H9 (cell line): ENCODE results near the gene AP2S1. TPM values are rescaled to one million over a fixed set of nuclear protein-coding genes. Genes with fewer than 3 reads are reported as not detected.
A peak's percentile ranks its signal among the peaks of the same experiment; 100 is the strongest.
"Not testable (repeated sequence)": the region's sequence is repeated elsewhere in the genome, so short reads cannot be mapped to it uniquely, and the experiment has no call there.

ENCODE experiments used
- DNase-seq: peaks from one replicate; pipeline ENCODE4 v3.0.0-alpha.2; 2017
- H2AFZ ChIP-seq: one replicate; pipeline ENCODE4 v1.6.1; 2013; ENCODE audit warnings: mild to moderate bottlenecking, low read length, control low read depth, moderate library complexity
- H2AK5ac ChIP-seq: 2 replicates; pipeline ENCODE4 v1.6.1; 2013; ENCODE audit warnings: low read length, control low read depth, mixed read lengths; ENCODE audit not compliant: insufficient read length
- H2BK120ac ChIP-seq: one replicate; pipeline ENCODE4 v1.6.1; 2013; ENCODE audit warnings: low read depth, mild to moderate bottlenecking, low read length, control low read depth, inconsistent platforms; ENCODE audit not compliant: poor library complexity, severe bottlenecking
- H2BK12ac ChIP-seq: 2 replicates; pipeline ENCODE4 v1.6.1; 2013; ENCODE audit warnings: low read length, control low read depth, mixed read lengths, low read depth; ENCODE audit not compliant: insufficient read length
- H2BK15ac ChIP-seq: 2 replicates; pipeline ENCODE4 v1.6.1; 2013; ENCODE audit warnings: low read depth, low read length, control low read depth
- H2BK20ac ChIP-seq: one replicate; pipeline ENCODE4 v1.6.1; 2013; ENCODE audit warnings: low read depth, mild to moderate bottlenecking, low read length, control low read depth, inconsistent platforms; ENCODE audit not compliant: poor library complexity, severe bottlenecking
- H2BK5ac ChIP-seq: 2 replicates; pipeline ENCODE4 v1.6.1; 2013; ENCODE audit warnings: low read length, control low read depth, mixed read lengths; ENCODE audit not compliant: insufficient read length
- H3K14ac ChIP-seq: 2 replicates; pipeline ENCODE4 v1.6.1; 2013; ENCODE audit warnings: low read length, control low read depth; ENCODE audit not compliant: insufficient read depth
- H3K18ac ChIP-seq: 2 replicates; pipeline ENCODE4 v1.6.1; 2013; ENCODE audit warnings: low read depth, mild to moderate bottlenecking, mixed read lengths, low read length, control low read depth; ENCODE audit not compliant: insufficient read length
- H3K23ac ChIP-seq: 2 replicates; pipeline ENCODE4 v1.6.1; 2013; ENCODE audit warnings: low read length, control low read depth, mixed read lengths, low read depth; ENCODE audit not compliant: insufficient read length
- H3K23me2 ChIP-seq: 2 replicates; pipeline ENCODE4 v1.6.1; 2013; ENCODE audit warnings: low read depth, mild to moderate bottlenecking, mixed read lengths, low read length, control low read depth; ENCODE audit not compliant: insufficient read length, poor library complexity, severe bottlenecking
- H3K27ac ChIP-seq: 2 replicates; pipeline ENCODE4 v1.5.1; 2013; ENCODE audit warnings: low read length, control low read depth, mixed read lengths, low read depth; ENCODE audit not compliant: insufficient read length
- H3K27me3 ChIP-seq: 2 replicates; pipeline ENCODE4 v1.6.1; 2013; ENCODE audit warnings: low read length, control low read depth, inconsistent platforms; ENCODE audit not compliant: insufficient read depth
- H3K4ac ChIP-seq: 2 replicates; pipeline ENCODE4 v1.6.1; 2013; ENCODE audit warnings: low read depth, mild to moderate bottlenecking, control low read depth, inconsistent platforms, low read length, moderate library complexity
- H3K4me1 ChIP-seq: 2 replicates; pipeline ENCODE4 v1.6.1; 2013; ENCODE audit warnings: low read length, control low read depth, inconsistent platforms; ENCODE audit not compliant: insufficient read depth
- H3K4me2 ChIP-seq: 2 replicates; pipeline ENCODE4 v1.6.1; 2013; ENCODE audit warnings: low read length, control low read depth, mixed read lengths; ENCODE audit not compliant: insufficient read length, insufficient read depth
- H3K56ac ChIP-seq: 2 replicates; pipeline ENCODE4 v1.6.1; 2013; ENCODE audit warnings: low read depth, mild to moderate bottlenecking, mixed read lengths, low read length, control low read depth; ENCODE audit not compliant: insufficient read length
- H3K79me1 ChIP-seq: 2 replicates; pipeline ENCODE4 v1.6.1; 2013; ENCODE audit warnings: low read depth, mild to moderate bottlenecking, moderate library complexity, low read length, control low read depth, inconsistent platforms; ENCODE audit not compliant: insufficient read depth, poor library complexity, severe bottlenecking
- H3K79me2 ChIP-seq: 2 replicates; pipeline ENCODE4 v1.6.1; 2013; ENCODE audit warnings: low read length, control low read depth, inconsistent platforms; ENCODE audit not compliant: insufficient read depth
- H3K9ac ChIP-seq: 2 replicates; pipeline ENCODE4 v1.6.1; 2013; ENCODE audit warnings: low read length, control low read depth, mixed read lengths; ENCODE audit not compliant: insufficient read length; ENCODE audit errors: extremely low read depth
- H3K9me3 ChIP-seq: one replicate; pipeline ENCODE4 v1.6.1; 2013; ENCODE audit warnings: low read depth, low read length, inconsistent platforms; ENCODE audit not compliant: control insufficient read depth
- H3T11ph ChIP-seq: one replicate; pipeline ENCODE4 v1.6.1; 2013; ENCODE audit warnings: mild to moderate bottlenecking, low read length, control low read depth, inconsistent platforms
- H4K20me1 ChIP-seq: one replicate; pipeline ENCODE4 v1.6.1; 2013; ENCODE audit not compliant: control insufficient read depth, insufficient read length, insufficient read depth
- H4K5ac ChIP-seq: 2 replicates; pipeline ENCODE4 v1.6.1; 2013; ENCODE audit warnings: low read depth, mild to moderate bottlenecking, mixed read lengths, low read length, control low read depth; ENCODE audit not compliant: insufficient read length
- H4K8ac ChIP-seq: replicated peaks from 2 replicates; pipeline ENCODE4 v1.6.1; 2013; ENCODE audit warnings: low read length, control low read depth, mixed read lengths, low read depth; ENCODE audit not compliant: insufficient read length
- H4K91ac ChIP-seq: 2 replicates; pipeline ENCODE4 v1.6.1; 2013; ENCODE audit warnings: low read depth, mild to moderate bottlenecking, moderate library complexity, mixed read lengths, low read length, control low read depth; ENCODE audit not compliant: insufficient read length
- H3K27ac Mint-ChIP-seq, 3 experiments: 2 replicates in 2 of 3; 3 replicates in 1 of 3; pipeline ENCODE4 v1.8.0; 2020 to 2021; ENCODE audit warnings: mixed read lengths in 3 of 3, mild to moderate bottlenecking in 1 of 3, moderate library complexity in 1 of 3
- H3K27me3 Mint-ChIP-seq: 2 replicates; pipeline ENCODE4 v1.8.0; 2021; ENCODE audit warnings: low read depth, mild to moderate bottlenecking, moderate library complexity, mixed read lengths
- H3K36me3 Mint-ChIP-seq, 3 experiments: 2 replicates in 2 of 3; 3 replicates in 1 of 3; pipeline ENCODE4 v1.8.0; 2020 to 2021; ENCODE audit warnings: low read depth in 3 of 3, mixed read lengths in 3 of 3; ENCODE audit not compliant: insufficient read depth in 1 of 3
- H3K4me1 Mint-ChIP-seq, 2 experiments: 2 replicates each; pipeline ENCODE4 v1.8.0; 2020; ENCODE audit warnings: mixed read lengths in 2 of 2
- H3K4me3 Mint-ChIP-seq, 2 experiments: 2 replicates in 1 of 2; 3 replicates in 1 of 2; pipeline ENCODE4 v1.8.0; 2020 to 2021; ENCODE audit warnings: mild to moderate bottlenecking in 2 of 2, mixed read lengths in 2 of 2, moderate library complexity in 1 of 2
- H3K9me3 Mint-ChIP-seq, 2 experiments: 2 replicates in 1 of 2; 3 replicates in 1 of 2; pipeline ENCODE4 v1.8.0; 2020; ENCODE audit warnings: mild to moderate bottlenecking in 2 of 2, mixed read lengths in 2 of 2, moderate library complexity in 1 of 2
- WGBS: extraction: QIAGEN DNeasy Blood & Tissue Kit; methylation state at CpG from one replicate; pipeline ENCODE4 v1.1.7; 2013; ENCODE audit warnings: missing lambda C conversion rate, low lambda C conversion rate, mixed read lengths; ENCODE audit not compliant: insufficient read length; ENCODE audit errors: extremely low coverage; 5-methylcytosine and 5-hydroxymethylcytosine counted together
- total RNA-seq: library from RNA; stranded (reverse); gene quantifications from 2 replicates; pipeline ENCODE4 v1.2.1, GENCODE V29; 2021
- TF ChIP-seq, protein P1 (sequence below): fragments of 200-600 bp; sonication (generic); conservative IDR thresholded peaks from 3 replicates; pipeline ENCODE4 v1.8.0; 2021; ENCODE audit warnings: antibody characterized with exemption, mild to moderate bottlenecking

The AP2S1 gene
- total RNA-seq, 1 experiment from 2014 or later: 193 TPM

DNA sequence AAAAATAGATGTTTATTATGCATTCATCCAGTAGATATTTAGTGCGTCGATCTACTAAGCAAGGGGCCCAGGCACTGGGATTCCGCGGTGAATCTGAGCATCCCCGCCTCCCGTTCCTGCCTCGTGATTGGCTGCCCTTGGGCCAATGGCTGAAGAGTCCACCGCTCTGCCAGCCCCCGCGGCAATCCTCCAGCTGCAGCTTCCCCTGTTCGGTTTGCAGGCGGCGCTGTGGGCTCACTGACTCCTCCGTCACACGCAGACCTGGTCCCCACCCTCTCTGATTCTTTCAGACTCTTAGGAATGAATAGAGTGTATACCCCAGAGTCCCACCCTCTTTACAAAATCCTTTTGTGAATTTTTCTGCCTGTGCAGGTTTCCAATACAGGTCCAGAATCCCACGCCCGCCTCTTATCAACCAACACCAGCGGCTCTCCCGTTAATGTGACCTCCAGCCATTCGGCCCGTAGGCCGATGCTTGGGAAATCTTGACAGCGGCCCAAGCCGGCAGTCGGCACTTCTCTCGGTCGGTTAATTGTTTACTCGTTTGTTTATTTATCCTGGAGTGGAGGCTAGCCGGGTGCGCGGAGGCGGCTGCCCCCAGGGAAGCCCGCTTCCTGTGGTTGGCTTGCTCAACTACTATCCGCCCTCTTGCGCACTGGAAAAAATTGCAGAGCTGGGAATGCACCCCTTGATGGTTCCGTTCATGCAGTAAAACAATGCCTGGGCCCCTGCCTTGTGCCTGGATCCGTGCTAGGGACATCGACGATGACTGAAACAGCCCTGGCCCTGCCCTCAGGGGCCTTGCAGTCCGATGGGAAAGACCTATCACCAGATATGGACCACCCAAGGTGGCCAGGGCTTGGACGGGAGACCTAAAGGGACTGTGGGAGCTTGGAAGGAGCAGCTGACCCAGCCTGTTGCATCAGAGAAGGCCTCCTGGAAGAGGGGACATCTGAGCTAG lies 5.7 kb upstream of the AP2S1 start:
- WGBS: no CpG with 5 or more reads among the region's 41 CpGs
- H3K27ac Mint-ChIP-seq: peak overlapping the region; percentile 92 to 96 (median 92)
- Histone ChIP-seq H2BK15ac (no peak overlapping the region), H2BK120ac (no peak overlapping the region), H3K79me2 (no peaks in the 10 kb centered on the region), H2BK20ac (no peak overlapping the region), H3K23ac (no peak overlapping the region), H3K18ac (peak overlapping the region; percentile 82), H4K5ac (no peak overlapping the region), H2AFZ (no peak overlapping the region), H3K14ac (peak overlapping the region; percentile 72), H3K27me3 (peaks cover 2% of the 10 kb centered on the region; the same call in 1 of the 2 replicates), H3K56ac (no peak overlapping the region), H2AK5ac (no peak overlapping the region), H3K4me2 (peak overlapping the region; percentile 13), H2BK5ac (no peak overlapping the region), H2BK12ac (no peak overlapping the region), H4K20me1 (no peaks in the 10 kb centered on the region), H3K9me3 (no peaks in the 10 kb centered on the region), H4K8ac (no peak overlapping the region), H3T11ph (no peak overlapping the region), H3K79me1 (no peaks in the 10 kb centered on the region), H3K4me1 (peaks cover 4% of the 10 kb centered on the region; the same call in 1 of the 2 replicates), H3K27ac (peak overlapping the region; percentile 39), H3K9ac (no peak overlapping the region), H4K91ac (peak overlapping the region; percentile 54), H3K23me2 (peaks cover 2% of the 10 kb centered on the region), H3K4ac (no peak overlapping the region)
- peak; percentile 97 for DNase-seq
- H3K36me3 Mint-ChIP-seq: no peaks in the 10 kb centered on the region
- H3K27me3 Mint-ChIP-seq: peaks cover 17% of the 10 kb centered on the region
- TF ChIP-seq, protein P1, sequence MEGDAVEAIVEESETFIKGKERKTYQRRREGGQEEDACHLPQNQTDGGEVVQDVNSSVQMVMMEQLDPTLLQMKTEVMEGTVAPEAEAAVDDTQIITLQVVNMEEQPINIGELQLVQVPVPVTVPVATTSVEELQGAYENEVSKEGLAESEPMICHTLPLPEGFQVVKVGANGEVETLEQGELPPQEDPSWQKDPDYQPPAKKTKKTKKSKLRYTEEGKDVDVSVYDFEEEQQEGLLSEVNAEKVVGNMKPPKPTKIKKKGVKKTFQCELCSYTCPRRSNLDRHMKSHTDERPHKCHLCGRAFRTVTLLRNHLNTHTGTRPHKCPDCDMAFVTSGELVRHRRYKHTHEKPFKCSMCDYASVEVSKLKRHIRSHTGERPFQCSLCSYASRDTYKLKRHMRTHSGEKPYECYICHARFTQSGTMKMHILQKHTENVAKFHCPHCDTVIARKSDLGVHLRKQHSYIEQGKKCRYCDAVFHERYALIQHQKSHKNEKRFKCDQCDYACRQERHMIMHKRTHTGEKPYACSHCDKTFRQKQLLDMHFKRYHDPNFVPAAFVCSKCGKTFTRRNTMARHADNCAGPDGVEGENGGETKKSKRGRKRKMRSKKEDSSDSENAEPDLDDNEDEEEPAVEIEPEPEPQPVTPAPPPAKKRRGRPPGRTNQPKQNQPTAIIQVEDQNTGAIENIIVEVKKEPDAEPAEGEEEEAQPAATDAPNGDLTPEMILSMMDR: peak; percentile 79
- peaks cover 8 to 17% of the 10 kb centered on the region in 2 experiments for H3K4me1 Mint-ChIP-seq
- H3K4me3 Mint-ChIP-seq: peak overlapping the region; percentile 55 to 72
- H3K9me3 Mint-ChIP-seq: no peaks in the 10 kb centered on the region

DNA sequence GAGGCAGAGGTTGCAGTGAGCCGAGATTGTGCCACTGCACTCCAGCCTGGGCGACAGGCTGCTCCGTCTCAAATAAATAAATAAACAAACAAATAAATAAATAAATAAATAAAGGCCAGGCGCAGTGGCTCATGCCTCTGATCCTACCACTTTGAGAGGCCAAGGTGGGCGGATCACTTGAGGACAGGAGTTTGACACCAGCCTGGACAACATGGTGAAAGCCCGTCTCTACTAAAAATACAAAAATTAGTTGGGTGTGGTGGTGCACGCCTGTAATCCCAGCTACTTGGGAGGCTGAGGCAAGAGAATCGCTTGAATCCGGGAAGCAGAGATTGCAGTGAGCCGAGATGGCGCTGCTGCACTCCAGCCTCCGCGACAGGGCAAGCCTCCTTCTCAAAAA lies 4.1 kb upstream of the AP2S1 start:
- Mint-ChIP-seq H3K27me3 (peaks cover 17% of the 10 kb centered on the region), H3K4me1 (peaks cover 12 to 18% of the 10 kb centered on the region in 2 experiments)
- not testable (repeated sequence) for H3K4me3 Mint-ChIP-seq, H3K9me3 Mint-ChIP-seq, H3K27ac Mint-ChIP-seq, H2BK12ac ChIP-seq, H3K79me1 ChIP-seq, H2BK20ac ChIP-seq, H2BK120ac ChIP-seq, H2BK15ac ChIP-seq, H3K56ac ChIP-seq, H3K36me3 Mint-ChIP-seq, H3K9ac ChIP-seq, H2AK5ac ChIP-seq, DNase-seq, H3K23ac ChIP-seq, H4K5ac ChIP-seq, H3K14ac ChIP-seq, H4K91ac ChIP-seq, H3K4me1 ChIP-seq, H4K8ac ChIP-seq, H3K23me2 ChIP-seq, H2AFZ ChIP-seq, H3K27me3 ChIP-seq, H3K9me3 ChIP-seq, H3K79me2 ChIP-seq, H3K18ac ChIP-seq, H4K20me1 ChIP-seq, H2BK5ac ChIP-seq, H3K27ac ChIP-seq, H3K4ac ChIP-seq, H3T11ph ChIP-seq, H3K4me2 ChIP-seq
- no CpG with 5 or more reads among the region's 13 CpGs for WGBS
